Muscle layer of duodenum (tissue), 2 donors: ENCODE results near the gene RINT1.
"Not testable (repeated sequence)": the region's sequence is repeated elsewhere in the genome, so short reads cannot be mapped to it uniquely, and the experiment has no call there.

ENCODE experiments used
- H3K27ac ChIP-seq: one replicate; pipeline ENCODE4 v1.7.0; 2013; ENCODE audit warnings: mild to moderate bottlenecking, low read length
- H3K27me3 ChIP-seq: one replicate; pipeline ENCODE4 v1.7.0; 2013; ENCODE audit warnings: low read depth, mild to moderate bottlenecking, control low read depth, low read length
- H3K36me3 ChIP-seq, 2 donors: one replicate each; pipeline ENCODE4 v1.7.0; 2013; ENCODE audit warnings: low read length in 2 of 2, control low read depth in 1 of 2, mild to moderate bottlenecking in 1 of 2; ENCODE audit not compliant: insufficient read depth in 2 of 2, control insufficient read depth in 1 of 2
- H3K4me1 ChIP-seq, 2 donors: one replicate each; pipeline ENCODE4 v1.7.0; 2013; ENCODE audit warnings: low read length in 2 of 2, mild to moderate bottlenecking in 2 of 2, control low read depth in 1 of 2, moderate library complexity in 1 of 2; ENCODE audit not compliant: insufficient read depth in 2 of 2, control insufficient read depth in 1 of 2
- H3K4me3 ChIP-seq, 2 donors: one replicate each; pipeline ENCODE4 v1.7.0; 2013; ENCODE audit warnings: low read length in 2 of 2, low read depth in 1 of 2, mild to moderate bottlenecking in 1 of 2
- H3K9me3 ChIP-seq, 2 donors: one replicate each; pipeline ENCODE4 v1.7.0; 2013; ENCODE audit warnings: low read length in 2 of 2, control low read depth in 1 of 2, mild to moderate bottlenecking in 1 of 2; ENCODE audit not compliant: control insufficient read depth in 1 of 2
- donor health status: healthy.

RINT1 gene

GRCh38 chr7:105515610-105516009 lies 16.4 kb upstream of the RINT1 start:
- not testable (repeated sequence) for H3K4me1 ChIP-seq, H3K4me3 ChIP-seq, H3K27me3 ChIP-seq, H3K9me3 ChIP-seq, H3K27ac ChIP-seq, H3K36me3 ChIP-seq

- Histone ChIP-seq H3K4me1 (peaks cover 5 to 7% of the 10 kb centered on the region in 2 donors), H3K9me3 (no peaks in the 10 kb centered on the region)
Observed at GRCh38 chr7:105519353-105519752, 12.6 kb upstream of the RINT1 start.

GRCh38 chr7:105520620-105521019 lies 11.4 kb upstream of the RINT1 start:
- H3K27me3 ChIP-seq, H3K27ac ChIP-seq, H3K9me3 ChIP-seq, H3K4me3 ChIP-seq, H3K4me1 ChIP-seq, H3K36me3 ChIP-seq: not testable (repeated sequence)

More at GRCh38 chr7:105519353-105519752, 12.6 kb upstream of the RINT1 start:
- Histone ChIP-seq H3K27ac (no peak overlapping the region), H3K27me3 (no peaks in the 10 kb centered on the region), H3K4me3 (no peak overlapping the region), H3K36me3 (no peaks in the 10 kb centered on the region)

- H3K27ac ChIP-seq = peak overlapping the region; percentile 72
- no peaks in the 10 kb centered on the region for H3K36me3 ChIP-seq
- peaks cover 5 to 7% of the 10 kb centered on the region in 2 donors for H3K4me1 ChIP-seq
- no peaks in the 10 kb centered on the region for H3K27me3 ChIP-seq
- peak overlapping the region; percentile 81 to 91 for H3K4me3 ChIP-seq
- no peaks in the 10 kb centered on the region for H3K9me3 ChIP-seq
Observed at GRCh38 chr7:105521027-105521716, 10.8 kb upstream of the RINT1 start.

- peak within 1 kb of the TSS; percentile 76 for H3K27ac ChIP-seq
- H3K4me3 ChIP-seq = peak within 1 kb of the TSS; percentile 81 to 91
- H3K27me3 ChIP-seq = no peaks in the 10 kb centered on the region
- no peaks in the 10 kb centered on the region for H3K36me3 ChIP-seq
- no peaks in the 10 kb centered on the region for H3K9me3 ChIP-seq
- peaks cover 5 to 7% of the 10 kb centered on the region in 2 donors for H3K4me1 ChIP-seq
Observed at GRCh38 chr7:105521717-105522463, 10.1 kb upstream of the RINT1 start, which contains the start of gene PUS7. Gene PUS7 (minus strand): TSS chr7:105522271. CDS start chr7:105508512, 13,759 bp downstream.

GRCh38 chr7:105524423-105524822 lies 7.6 kb upstream of the RINT1 start:
- not testable (repeated sequence) for H3K9me3 ChIP-seq, H3K36me3 ChIP-seq, H3K27ac ChIP-seq, H3K27me3 ChIP-seq, H3K4me3 ChIP-seq, H3K4me1 ChIP-seq

- Histone ChIP-seq H3K27ac (no peak overlapping the region), H3K4me1 (peaks cover 5 to 7% of the 10 kb centered on the region in 2 donors), H3K9me3 (no peaks in the 10 kb centered on the region), H3K36me3 (no peaks in the 10 kb centered on the region), H3K27me3 (no peaks in the 10 kb centered on the region), H3K4me3 (no peak overlapping the region)
Observed at GRCh38 chr7:105524840-105525239, 7.2 kb upstream of the RINT1 start.

- not testable (repeated sequence) for H3K36me3 ChIP-seq, H3K9me3 ChIP-seq, H3K4me3 ChIP-seq, H3K27ac ChIP-seq, H3K4me1 ChIP-seq, H3K27me3 ChIP-seq
Observed at GRCh38 chr7:105527737-105528136, 4.3 kb upstream of the RINT1 start.

- Histone ChIP-seq H3K36me3 (no peaks in the 10 kb centered on the region), H3K27me3 (no peaks in the 10 kb centered on the region), H3K4me1 (peaks cover 13 to 14% of the 10 kb centered on the region in 2 donors)
Observed at GRCh38 chr7:105530126-105530525, 1.9 kb upstream of the RINT1 start.

GRCh38 chr7:105530546-105530945 lies 1.5 kb upstream of the RINT1 start:
- no peak overlapping the region for H3K27ac ChIP-seq
- no peaks in the 10 kb centered on the region for H3K9me3 ChIP-seq
- no peaks in the 10 kb centered on the region for H3K36me3 ChIP-seq
- H3K27me3 ChIP-seq = no peaks in the 10 kb centered on the region
- peaks cover 13 to 14% of the 10 kb centered on the region in 2 donors for H3K4me1 ChIP-seq
- no peak overlapping the region for H3K4me3 ChIP-seq

More at GRCh38 chr7:105530126-105530525, 1.9 kb upstream of the RINT1 start:
- H3K9me3 ChIP-seq = no peaks in the 10 kb centered on the region
- H3K27ac ChIP-seq = no peak overlapping the region
- H3K4me3 ChIP-seq = no peak overlapping the region

- H3K4me3 ChIP-seq = peak overlapping the region; percentile 99 to 100
- H3K27ac ChIP-seq = peak overlapping the region; percentile 90
- peaks cover 13 to 14% of the 10 kb centered on the region in 2 donors for H3K4me1 ChIP-seq
- H3K9me3 ChIP-seq = no peaks in the 10 kb centered on the region
- peaks cover 0 to 8% of the 10 kb centered on the region in 2 donors for H3K36me3 ChIP-seq
- H3K27me3 ChIP-seq = no peaks in the 10 kb centered on the region
Observed at GRCh38 chr7:105532709-105533460, 884 bp downstream of the RINT1 start.
